Measurements from ENCODE around the gene ZNF19.

- TF ChIP-seq, protein P1, sequence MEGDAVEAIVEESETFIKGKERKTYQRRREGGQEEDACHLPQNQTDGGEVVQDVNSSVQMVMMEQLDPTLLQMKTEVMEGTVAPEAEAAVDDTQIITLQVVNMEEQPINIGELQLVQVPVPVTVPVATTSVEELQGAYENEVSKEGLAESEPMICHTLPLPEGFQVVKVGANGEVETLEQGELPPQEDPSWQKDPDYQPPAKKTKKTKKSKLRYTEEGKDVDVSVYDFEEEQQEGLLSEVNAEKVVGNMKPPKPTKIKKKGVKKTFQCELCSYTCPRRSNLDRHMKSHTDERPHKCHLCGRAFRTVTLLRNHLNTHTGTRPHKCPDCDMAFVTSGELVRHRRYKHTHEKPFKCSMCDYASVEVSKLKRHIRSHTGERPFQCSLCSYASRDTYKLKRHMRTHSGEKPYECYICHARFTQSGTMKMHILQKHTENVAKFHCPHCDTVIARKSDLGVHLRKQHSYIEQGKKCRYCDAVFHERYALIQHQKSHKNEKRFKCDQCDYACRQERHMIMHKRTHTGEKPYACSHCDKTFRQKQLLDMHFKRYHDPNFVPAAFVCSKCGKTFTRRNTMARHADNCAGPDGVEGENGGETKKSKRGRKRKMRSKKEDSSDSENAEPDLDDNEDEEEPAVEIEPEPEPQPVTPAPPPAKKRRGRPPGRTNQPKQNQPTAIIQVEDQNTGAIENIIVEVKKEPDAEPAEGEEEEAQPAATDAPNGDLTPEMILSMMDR (conservative IDR thresholded peaks at IDR 0.05 in 1 of 2, IDR thresholded peaks at IDR 0.05 in 1 of 2; ENCODE audit: low read depth in 1 of 2, low read length in 2 of 2), result no peak
- no peak for TF ChIP-seq EZH2 (IDR thresholded peaks at IDR 0.05; ENCODE audit: low read length, missing control alignments)
Observed at GRCh38 chr16:71456801-71457200, 32.3 kb downstream of the ZNF19 start.
